T-helper 1 cell treated with Interleukin-12 subunit alpha and Interleukin-12 subunit beta and Interleukin-4 antibody, amounts not matched to agents 30 ng/mL and 1 ng/mL, for 36 hours (primary cell): ENCODE results near the gene SLC43A1. TPM values are rescaled to one million over a fixed set of nuclear protein-coding genes. Genes with fewer than 3 reads are reported as not detected.
"Not testable (repeated sequence)": the region's sequence is repeated elsewhere in the genome, so short reads cannot be mapped to it uniquely, and the experiment has no call there.

Experiments
- intact Hi-C: fragments of 100-400 bp; cut with micrococcal nuclease; formaldehyde crosslinking; loops from one replicate; pipeline ENCODE4 v1.15.1; 2024
- total RNA-seq: library from RNA; stranded (reverse); gene quantifications from 2 replicates; pipeline ENCODE4 v1.2.3, GENCODE V29; 2022

The SLC43A1 gene
- total RNA-seq, 1 donor from 2014 or later, result 12.9 TPM

- intact Hi-C loops, result no loop called here
These were observed 52.9 kb downstream of the SLC43A1 start for GRCh38 chr11:57462597-57462996.

DNA sequence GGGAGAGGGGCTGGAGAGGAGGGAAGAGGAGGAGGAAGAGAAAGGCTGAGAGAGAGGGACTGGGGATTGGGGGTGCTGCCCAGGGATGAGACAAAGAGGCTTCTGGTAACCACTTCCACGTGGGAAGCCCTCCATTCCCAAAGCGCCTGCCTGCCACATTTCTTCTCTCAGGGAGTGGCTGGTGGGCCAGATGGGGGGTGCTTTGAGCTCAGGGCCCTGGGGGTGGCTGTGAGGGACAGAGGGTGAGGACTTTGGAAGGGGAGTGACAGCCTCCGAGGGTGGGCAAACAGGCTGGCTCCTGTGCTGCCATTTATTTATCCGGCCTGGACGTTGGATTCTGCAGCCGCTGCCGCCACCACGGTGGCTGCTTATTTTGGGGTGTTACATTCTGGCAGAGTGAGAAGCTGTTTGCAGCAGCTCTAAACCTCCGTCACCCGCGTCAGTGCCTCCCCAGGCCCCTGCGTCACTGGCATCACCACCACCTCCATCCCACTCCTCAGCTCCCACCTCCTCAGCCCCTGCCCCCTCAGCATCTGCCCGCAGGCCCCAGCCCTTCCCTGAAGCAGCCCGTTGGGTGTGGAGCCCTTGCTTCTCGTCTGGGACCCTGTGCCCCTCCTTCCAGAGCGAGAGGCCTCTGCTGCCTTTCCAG lies 53.5 kb downstream of the SLC43A1 start:
- intact Hi-C loops, result no loop called here

GRCh38 chr11:57460758-57461749 lies 54.4 kb downstream of the SLC43A1 start:
- intact Hi-C loops, result loop anchor here (1.0 kb wide), 1 partner anchor 116 kb away; no protein-coding TSS in a partner anchor

GRCh38 chr11:57460022-57460757 lies 55.3 kb downstream of the SLC43A1 start, which contains the start of gene RTN4RL2:
TSS of gene RTN4RL2 (plus strand) at chr11:57460528. CDS start at chr11:57460866, 338 bp downstream.
- intact Hi-C loops, result loop anchor here (1.0 kb wide), 1 partner anchor 115 kb away; no protein-coding TSS in a partner anchor

DNA sequence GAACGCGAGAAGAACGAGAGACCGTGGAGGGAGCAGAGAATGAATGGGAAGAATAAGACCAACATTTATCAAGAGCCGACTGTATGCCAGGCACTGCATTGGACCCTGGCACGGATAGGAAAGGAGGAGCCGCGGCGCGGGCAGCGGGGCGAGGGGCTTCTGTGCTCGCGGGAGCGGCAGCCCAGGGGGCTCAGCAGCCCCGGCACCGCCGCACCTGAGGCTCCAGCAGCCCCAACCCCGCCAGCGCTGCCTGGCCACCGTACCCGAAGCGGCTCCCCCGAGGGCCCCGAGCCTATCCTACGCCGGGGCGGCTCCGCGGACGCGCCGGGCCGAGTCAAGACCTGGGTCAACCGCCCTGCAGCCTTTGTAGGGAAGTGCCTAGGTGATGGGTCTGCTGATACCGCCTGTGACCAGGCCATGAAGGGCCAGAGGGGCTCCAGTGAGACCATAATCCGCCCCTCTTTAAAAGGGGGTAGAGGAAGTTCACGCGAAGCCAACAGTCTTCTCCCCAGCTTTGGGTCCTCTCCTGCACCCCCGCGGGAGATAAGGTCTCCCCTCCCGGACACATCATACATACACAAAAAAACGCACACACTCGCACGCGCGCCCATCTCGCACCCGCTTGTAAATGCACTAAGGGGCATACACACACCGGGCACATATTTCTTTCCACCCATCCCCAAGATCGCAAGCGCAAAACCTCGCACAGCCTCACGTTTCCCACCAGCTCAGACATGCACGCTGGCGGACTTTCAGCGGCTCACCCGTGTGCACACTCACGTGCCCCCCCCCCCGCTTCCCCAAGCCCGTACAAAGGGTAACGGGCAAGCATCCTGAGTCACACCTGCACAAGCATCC lies 56.1 kb downstream of the SLC43A1 start:
- intact Hi-C loops, result loop anchor here (1.0 to 2.0 kb wide), 3 partner anchors 35 to 827 kb away; no protein-coding TSS in a partner anchor

DNA sequence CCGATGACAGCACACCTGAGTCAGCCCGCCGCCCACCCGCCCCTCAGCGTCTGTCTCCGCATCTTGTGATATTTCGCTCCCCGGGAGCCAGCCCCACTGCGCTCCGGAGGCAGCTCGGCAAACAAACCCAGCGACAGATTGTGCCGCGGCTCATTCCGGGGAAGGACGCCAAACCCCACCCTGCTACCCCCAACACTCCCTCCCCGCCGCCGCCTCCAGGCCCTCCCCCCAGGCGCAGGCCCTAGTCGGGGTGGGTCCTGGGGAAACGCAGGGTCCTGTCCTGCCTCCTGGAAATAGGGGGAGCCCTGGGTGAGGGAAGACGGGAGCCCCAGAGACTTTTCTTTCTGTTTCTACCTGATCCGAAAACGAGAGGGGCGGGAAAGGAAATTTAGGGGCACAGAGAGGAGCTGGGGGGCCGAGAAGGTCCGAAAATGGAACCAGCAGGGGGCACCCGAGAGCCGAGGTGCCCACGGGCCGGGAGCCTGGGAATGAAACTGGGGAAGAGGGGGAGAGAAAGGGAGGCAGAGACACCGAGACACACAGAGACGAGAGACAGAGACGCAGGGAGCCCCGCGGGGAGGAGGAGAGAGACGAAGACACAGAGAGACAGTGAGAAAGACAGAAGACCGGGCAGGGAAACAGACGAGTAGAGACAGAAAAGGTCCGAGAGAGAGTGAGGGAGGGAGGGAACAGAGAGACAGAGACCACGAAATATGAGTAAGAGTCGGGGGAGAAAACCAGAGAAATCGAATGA lies 56.9 kb downstream of the SLC43A1 start:
- intact Hi-C loops, result loop anchor here (2.0 kb wide), 2 partner anchors 34 to 828 kb away; no protein-coding TSS in a partner anchor

GRCh38 chr11:57458060-57458409 lies 57.5 kb downstream of the SLC43A1 start:
- intact Hi-C loops, result loop anchor here (2.0 kb wide), 2 partner anchors 33 to 829 kb away; no protein-coding TSS in a partner anchor

DNA sequence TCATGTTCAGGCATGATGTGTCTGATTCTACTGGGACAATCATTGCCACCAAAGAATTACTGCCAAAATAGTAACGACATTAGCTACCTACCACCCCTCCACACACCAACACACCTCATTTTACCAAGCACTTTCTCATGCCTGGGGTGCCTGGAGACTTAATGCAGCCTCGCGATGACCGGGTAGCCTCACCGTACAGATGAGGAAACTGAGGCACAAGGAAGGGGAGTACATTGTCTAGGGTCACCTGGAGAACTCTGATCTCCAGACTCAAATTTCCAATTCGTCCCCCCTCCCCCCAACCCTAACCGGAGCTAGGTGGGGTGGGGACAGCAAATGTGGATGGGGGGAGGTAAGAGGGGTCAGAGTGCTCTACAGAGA lies 57.9 kb downstream of the SLC43A1 start:
- intact Hi-C loops, result loop anchor here (1.0 to 2.0 kb wide), 10 partner anchors 23 to 829 kb away; no protein-coding TSS in a partner anchor

GRCh38 chr11:57456960-57457642 lies 58.4 kb downstream of the SLC43A1 start:
- intact Hi-C loops, result loop anchor here (1.0 to 2.0 kb wide), 8 partner anchors 23 to 344 kb away; no protein-coding TSS in a partner anchor

DNA sequence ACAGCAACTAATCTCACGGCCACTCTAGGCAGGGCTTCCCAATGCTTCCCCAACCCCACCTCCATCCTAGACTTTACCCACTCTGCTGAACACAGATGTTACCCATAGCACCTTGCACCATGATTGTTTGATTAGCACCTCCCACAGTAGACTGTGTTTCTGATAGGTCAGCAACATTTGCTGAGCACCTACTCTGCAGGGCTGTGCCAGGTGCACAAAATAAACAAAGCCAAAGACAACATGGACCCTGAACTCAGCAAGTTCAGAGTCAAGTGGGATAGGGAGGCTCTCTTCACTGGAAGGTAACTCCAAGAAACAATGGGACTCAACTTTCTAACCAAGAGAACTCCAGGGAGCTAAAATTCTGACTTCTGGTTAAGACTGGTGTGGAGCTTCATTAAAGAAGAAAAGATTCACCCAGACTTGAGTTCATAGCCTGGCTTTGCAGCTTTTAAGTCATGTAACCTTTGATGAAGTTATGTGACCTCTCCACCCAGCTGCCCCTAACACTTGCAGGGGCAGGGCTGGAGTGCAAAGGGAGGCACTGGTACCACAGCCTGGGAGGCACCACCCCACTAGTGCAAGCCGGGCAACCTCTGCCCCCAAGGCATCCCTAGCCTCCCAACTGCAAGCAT lies 61.8 kb downstream of the SLC43A1 start:
- intact Hi-C loops, result no loop called here

DNA sequence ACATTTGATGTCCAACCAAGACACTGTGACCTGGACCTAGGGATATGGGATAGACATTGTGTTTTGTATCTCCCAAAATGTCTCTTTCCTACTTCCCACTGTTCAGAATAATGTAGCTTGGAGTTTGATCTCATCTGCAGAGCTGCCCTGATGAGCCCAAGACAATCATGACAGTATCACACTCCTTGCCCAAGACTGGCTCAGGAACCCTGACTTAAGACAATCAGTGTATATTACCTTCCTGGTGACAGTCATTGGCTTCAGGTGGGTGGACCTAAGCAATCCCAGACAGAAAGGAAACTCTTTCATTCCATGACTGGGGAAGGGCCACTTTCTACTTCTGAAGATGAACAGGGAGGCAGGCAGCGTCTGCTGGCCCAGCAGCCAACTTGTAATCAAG lies 69.4 kb downstream of the SLC43A1 start:
- intact Hi-C loops, result no loop called here

DNA sequence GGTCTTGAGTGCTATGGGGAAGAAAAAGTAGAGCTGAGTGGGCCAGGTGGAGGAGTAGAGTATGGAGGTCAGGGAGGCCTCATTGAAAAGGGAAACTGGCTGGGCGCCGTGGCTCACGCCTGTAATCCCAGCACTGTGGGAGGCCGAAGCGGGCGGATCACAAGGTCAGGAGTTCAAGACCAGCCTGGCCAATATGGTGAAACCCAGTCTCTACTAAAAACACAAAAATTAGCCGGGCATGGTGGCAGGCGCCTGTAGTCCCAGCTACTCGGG lies 70.4 kb downstream of the SLC43A1 start:
- intact Hi-C loops, result not testable (repeated sequence)

GRCh38 chr11:57444362-57445121 lies 71.0 kb downstream of the SLC43A1 start:
- intact Hi-C loops, result no loop called here

- intact Hi-C loops, result no loop called here
These were observed 74.6 kb downstream of the SLC43A1 start for GRCh38 chr11:57440744-57441414.

DNA sequence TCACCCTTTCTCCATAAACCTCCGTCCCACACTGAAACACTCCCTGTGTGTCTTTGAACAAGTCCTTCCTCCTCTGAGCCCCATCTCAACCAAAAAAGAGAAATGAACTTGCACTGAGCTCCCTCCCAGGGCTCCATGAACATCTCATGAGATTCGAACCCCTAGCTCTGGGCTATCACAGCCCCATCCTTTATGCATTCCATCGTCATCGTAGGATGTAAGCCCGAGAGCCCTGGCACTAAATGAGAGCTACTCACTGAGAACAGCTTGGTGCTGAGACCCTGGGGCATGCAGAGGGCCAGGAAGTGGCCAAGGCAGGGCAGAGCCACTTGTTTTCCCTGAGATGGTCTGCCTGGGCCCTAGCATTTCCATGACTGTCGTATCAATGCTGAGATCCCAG lies 75.7 kb downstream of the SLC43A1 start:
- intact Hi-C loops, result no loop called here

- intact Hi-C loops, result no loop called here
These were observed 76.9 kb downstream of the SLC43A1 start for GRCh38 chr11:57438345-57439285.
